SJSA1 (cell line): ENCODE results near the gene STAP2. TPM values are rescaled to one million over a fixed set of nuclear protein-coding genes. Genes with fewer than 3 reads are reported as not detected.
"Not testable (repeated sequence)": the region's sequence is repeated elsewhere in the genome, so short reads cannot be mapped to it uniquely, and the experiment has no call there.

ENCODE experiments used
- DNase-seq, 2 experiments: peaks; one replicate each; pipeline ENCODE4 v3.0.0-alpha.2; 2015 to 2020; ENCODE audit warnings: low spot score in 2 of 2, low read depth in 1 of 2
- H3K27ac ChIP-seq: fragments of 250-450 bp; sonication (Bioruptor Pico); 2 replicates; pipeline ENCODE4 v1.5.1; 2020; ENCODE audit warnings: mild to moderate bottlenecking, moderate library complexity
- H3K27me3 ChIP-seq: fragments of 250-450 bp; sonication (Bioruptor Pico); replicated peaks from 2 replicates; pipeline ENCODE4 v1.5.1; 2020; ENCODE audit warnings: mild to moderate bottlenecking, moderate library complexity
- H3K36me3 ChIP-seq: fragments of 250-450 bp; sonication (Bioruptor Pico); 2 replicates; pipeline ENCODE4 v1.5.1; 2020; ENCODE audit warnings: mild to moderate bottlenecking
- H3K4me1 ChIP-seq: fragments of 250-450 bp; sonication (Bioruptor Pico); replicated peaks from 2 replicates; pipeline ENCODE4 v1.6.1; 2021; ENCODE audit warnings: mild to moderate bottlenecking
- H3K4me3 ChIP-seq: fragments of 250-450 bp; sonication (Bioruptor Pico); 2 replicates; pipeline ENCODE4 v1.5.1; 2020; ENCODE audit warnings: mild to moderate bottlenecking
- H3K9me3 ChIP-seq: fragments of 250-450 bp; sonication (Bioruptor Pico); replicated peaks from 2 replicates; pipeline ENCODE4 v1.5.1; 2020; ENCODE audit warnings: mild to moderate bottlenecking
- total RNA-seq: library from RNA; depleted of rRNA; stranded (reverse); fragments of >200 nt; shearing (Covaris generic); gene quantifications from 2 replicates; pipeline ENCODE4 v1.2.3, GENCODE V29; 2014

Gene STAP2
- total RNA-seq, 1 experiment from 2014 or later = 3.1 TPM

GRCh38 chr19:4298810-4299550 lies 39.6 kb downstream of the STAP2 start:
- no peaks in the 10 kb centered on the region for H3K4me1 ChIP-seq
- no peaks in the 10 kb centered on the region for H3K36me3 ChIP-seq
- H3K9me3 ChIP-seq = no peaks in the 10 kb centered on the region
- no peak for DNase-seq
- H3K27me3 ChIP-seq = peaks cover 4% of the 10 kb centered on the region; the same call in 1 of the 2 replicates
- no peak overlapping the region for H3K4me3 ChIP-seq
- H3K27ac ChIP-seq = no peak overlapping the region

DNA sequence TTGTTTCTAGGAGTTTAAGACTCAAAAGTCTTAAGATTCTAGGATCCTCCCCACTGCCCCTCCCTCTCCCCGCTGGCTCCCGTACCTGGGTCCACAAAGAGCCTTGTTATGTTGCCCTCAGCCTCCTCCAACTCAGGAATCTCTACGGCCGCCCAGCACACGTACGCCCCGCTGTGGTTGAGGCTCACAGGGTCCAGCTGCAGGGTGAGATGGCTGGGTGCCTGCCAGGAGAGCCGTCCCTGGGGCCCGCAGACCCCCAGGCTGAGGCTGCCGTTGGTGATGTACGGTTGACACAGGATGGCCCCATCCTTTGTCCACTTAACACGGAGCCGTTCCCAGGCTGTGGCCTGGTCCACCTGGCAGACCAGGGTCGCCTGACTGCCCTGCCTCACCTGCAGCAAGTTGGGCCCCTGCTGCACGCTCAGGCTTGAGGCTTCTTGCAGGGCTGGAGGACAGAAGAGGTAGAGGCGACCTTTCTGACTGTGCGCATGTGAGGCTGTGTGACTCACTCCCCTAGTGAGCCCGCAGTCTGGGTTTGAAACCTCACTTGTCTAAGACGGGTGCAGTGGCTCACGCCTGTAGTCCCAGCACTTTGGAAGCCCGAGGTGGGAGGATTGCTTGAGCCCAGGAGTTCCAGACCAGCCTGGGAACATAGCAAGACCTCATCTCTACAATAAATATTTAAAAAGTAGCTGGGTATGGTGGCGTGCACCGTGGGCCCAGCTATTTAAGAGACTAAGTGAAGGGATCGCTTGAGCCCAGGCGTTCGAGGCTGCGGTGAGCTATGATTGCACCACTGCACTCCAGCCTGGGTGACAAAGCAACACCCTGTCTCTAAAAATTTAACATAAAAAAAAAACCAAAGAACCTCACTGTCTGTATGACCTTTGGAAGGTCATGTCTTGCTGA lies 40.5 kb downstream of the STAP2 start:
- H3K4me3 ChIP-seq = no peak overlapping the region
- DNase-seq = no peak
- H3K36me3 ChIP-seq = no peaks in the 10 kb centered on the region
- H3K4me1 ChIP-seq = no peaks in the 10 kb centered on the region
- no peak overlapping the region for H3K27ac ChIP-seq
- H3K9me3 ChIP-seq = no peaks in the 10 kb centered on the region
- H3K27me3 ChIP-seq = peaks cover 4% of the 10 kb centered on the region; the same call in 1 of the 2 replicates

- Histone ChIP-seq H3K36me3 (no peaks in the 10 kb centered on the region), H3K27ac (no peak overlapping the region), H3K4me1 (no peaks in the 10 kb centered on the region), H3K4me3 (no peak overlapping the region), H3K9me3 (no peaks in the 10 kb centered on the region), H3K27me3 (peaks cover 4% of the 10 kb centered on the region; the same call in 1 of the 2 replicates)
- DNase-seq = no peak
These were observed 42.5 kb downstream of the STAP2 start for GRCh38 chr19:4295972-4296771.

GRCh38 chr19:4294389-4294788 lies 44.2 kb downstream of the STAP2 start:
- Histone ChIP-seq H3K27ac (no peak overlapping the region), H3K4me3 (no peak overlapping the region), H3K4me1 (no peaks in the 10 kb centered on the region), H3K27me3 (peaks cover 4% of the 10 kb centered on the region; the same call in 1 of the 2 replicates), H3K36me3 (no peaks in the 10 kb centered on the region), H3K9me3 (no peaks in the 10 kb centered on the region)
- DNase-seq = no peak

- H3K4me1 ChIP-seq = no peaks in the 10 kb centered on the region
- DNase-seq = no peak
- H3K9me3 ChIP-seq = no peaks in the 10 kb centered on the region
- no peaks in the 10 kb centered on the region for H3K36me3 ChIP-seq
- H3K27ac ChIP-seq = no peak overlapping the region
- H3K4me3 ChIP-seq = no peak overlapping the region
- peaks cover 4% of the 10 kb centered on the region; the same call in 1 of the 2 replicates for H3K27me3 ChIP-seq
These were observed 46.1 kb downstream of the STAP2 start for GRCh38 chr19:4292515-4292914.

- Histone ChIP-seq H3K9me3 (no peaks in the 10 kb centered on the region), H3K27ac (no peak overlapping the region), H3K4me1 (no peaks in the 10 kb centered on the region), H3K36me3 (no peaks in the 10 kb centered on the region), H3K27me3 (peaks cover 13% of the 10 kb centered on the region), H3K4me3 (no peak overlapping the region)
- no peak for DNase-seq
These were observed 47.4 kb downstream of the STAP2 start for GRCh38 chr19:4291184-4291732.

DNA sequence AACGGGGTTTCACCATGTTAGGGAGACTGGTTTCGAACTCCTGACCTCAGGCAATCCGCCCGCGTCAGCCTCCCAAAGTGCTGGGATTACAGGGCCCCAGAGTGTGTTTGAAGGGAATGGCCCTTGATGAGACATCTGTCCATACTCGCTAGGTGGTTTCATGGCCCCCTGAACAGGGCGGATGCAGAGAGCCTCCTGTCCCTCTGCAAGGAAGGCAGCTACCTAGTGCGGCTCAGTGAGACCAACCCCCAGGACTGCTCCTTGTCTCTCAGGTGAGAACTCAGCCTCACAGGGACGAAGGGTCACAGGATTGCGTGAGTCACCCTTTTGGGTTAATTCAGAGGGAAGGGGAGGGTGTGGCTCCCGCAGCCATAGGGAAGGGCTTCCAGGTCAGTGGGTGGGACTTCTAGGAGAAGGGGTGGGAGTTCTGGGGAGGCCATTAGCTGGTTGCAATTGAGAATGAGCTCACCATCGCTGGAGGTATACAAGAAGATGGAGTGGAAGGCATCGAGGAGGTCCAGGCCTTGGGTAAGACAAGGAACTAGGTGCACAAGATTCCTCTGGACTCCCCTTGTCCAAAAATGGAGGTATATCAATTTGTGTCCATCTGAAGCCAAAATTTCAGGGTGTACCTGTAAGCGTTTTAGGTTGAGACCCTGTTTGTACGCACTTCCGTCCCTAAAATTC lies 50.4 kb downstream of the STAP2 start:
- H3K27ac ChIP-seq = no peak overlapping the region
- no peak overlapping the region for H3K4me3 ChIP-seq
- H3K4me1 ChIP-seq = no peaks in the 10 kb centered on the region
- peaks cover 27% of the 10 kb centered on the region for H3K27me3 ChIP-seq
- H3K36me3 ChIP-seq = no peaks in the 10 kb centered on the region
- no peaks in the 10 kb centered on the region for H3K9me3 ChIP-seq
- no peak for DNase-seq

- not testable (repeated sequence) for DNase-seq, H3K27ac ChIP-seq, H3K4me1 ChIP-seq, H3K9me3 ChIP-seq, H3K4me3 ChIP-seq, H3K36me3 ChIP-seq
- peaks cover 47% of the 10 kb centered on the region for H3K27me3 ChIP-seq
These were observed 52.5 kb downstream of the STAP2 start for GRCh38 chr19:4286141-4286540.

DNA sequence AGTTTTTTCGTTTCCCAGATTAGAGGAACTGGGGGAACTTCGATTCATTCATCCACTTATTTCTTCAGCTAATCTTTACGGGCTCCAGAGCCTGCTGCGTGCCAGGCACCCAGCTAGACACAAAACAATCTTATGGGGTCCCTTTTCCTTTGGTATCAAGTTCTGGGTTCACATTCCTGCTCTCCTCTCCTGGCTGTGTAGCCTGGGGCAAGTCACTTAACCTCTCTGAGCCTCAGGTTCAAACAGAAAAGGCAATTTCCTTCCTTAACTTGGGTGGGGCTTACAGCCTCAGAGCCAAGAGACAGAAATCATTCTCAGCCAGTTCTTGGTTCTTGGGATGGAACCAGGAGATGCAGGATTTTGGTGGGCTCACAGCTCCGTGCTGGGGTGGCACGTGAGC lies 53.7 kb downstream of the STAP2 start:
- no peak overlapping the region for H3K4me3 ChIP-seq

GRCh38 chr19:4284176-4284958 lies 54.3 kb downstream of the STAP2 start:
- DNase-seq = no peak
- H3K4me3 ChIP-seq = no peak overlapping the region
- H3K9me3 ChIP-seq = no peaks in the 10 kb centered on the region
- H3K27me3 ChIP-seq = peaks cover 64% of the 10 kb centered on the region
- no peak overlapping the region for H3K27ac ChIP-seq
- H3K4me1 ChIP-seq = no peaks in the 10 kb centered on the region
- no peaks in the 10 kb centered on the region for H3K36me3 ChIP-seq

More for the DNA sequence above, 53.7 kb downstream of the STAP2 start:
- Histone ChIP-seq H3K4me1 (no peaks in the 10 kb centered on the region), H3K27me3 (peaks cover 58% of the 10 kb centered on the region), H3K36me3 (no peaks in the 10 kb centered on the region), H3K27ac (no peak overlapping the region), H3K9me3 (no peaks in the 10 kb centered on the region)
- no peak for DNase-seq

DNA sequence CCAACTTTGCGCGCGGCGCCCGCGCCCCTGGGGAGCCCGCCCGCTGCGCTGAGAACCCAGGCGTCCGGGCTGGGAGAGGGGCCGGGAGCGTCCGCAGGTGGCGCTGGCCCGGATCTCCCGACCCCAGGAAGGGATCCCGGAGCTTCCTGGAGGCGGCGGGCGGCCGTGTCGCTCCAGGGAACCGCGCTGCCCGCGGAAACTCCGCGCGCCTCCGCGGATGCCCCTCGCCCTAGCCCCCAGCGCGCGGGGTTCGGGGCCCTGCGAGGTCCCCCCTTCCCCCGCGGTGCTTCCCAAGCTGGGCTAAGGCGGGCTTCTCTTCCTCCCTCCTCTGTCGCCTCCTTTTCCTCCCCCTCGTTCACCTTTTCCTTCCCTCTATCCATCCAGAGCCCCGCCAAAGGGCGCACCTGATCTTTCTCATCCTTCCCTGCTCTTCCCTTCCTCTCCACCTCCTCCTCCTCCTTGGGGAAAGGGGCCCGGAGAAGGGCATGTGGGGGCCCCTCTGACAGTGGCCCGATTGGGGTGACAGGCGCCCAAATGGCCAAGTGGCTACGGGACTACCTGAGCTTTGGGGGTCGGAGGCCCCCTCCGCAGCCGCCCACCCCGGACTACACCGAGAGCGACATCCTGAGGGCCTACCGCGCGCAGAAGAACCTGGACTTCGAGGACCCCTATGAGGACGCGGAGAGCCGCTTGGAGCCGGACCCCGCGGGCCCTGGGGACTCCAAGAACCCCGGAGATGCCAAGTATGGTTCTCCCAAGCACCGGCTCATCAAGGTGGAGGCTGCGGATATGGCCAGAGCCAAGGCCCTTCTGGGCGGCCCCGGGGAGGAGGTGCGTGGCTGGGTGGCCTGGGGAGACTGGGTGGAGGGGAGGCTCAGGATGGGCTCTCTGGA lies 58.9 kb downstream of the STAP2 start:
- Histone ChIP-seq H3K27ac (no peak overlapping the region), H3K36me3 (no peaks in the 10 kb centered on the region), H3K4me1 (no peaks in the 10 kb centered on the region), H3K4me3 (no peak overlapping the region), H3K9me3 (no peaks in the 10 kb centered on the region), H3K27me3 (peaks cover 67% of the 10 kb centered on the region)
- DNase-seq = no peak

DNA sequence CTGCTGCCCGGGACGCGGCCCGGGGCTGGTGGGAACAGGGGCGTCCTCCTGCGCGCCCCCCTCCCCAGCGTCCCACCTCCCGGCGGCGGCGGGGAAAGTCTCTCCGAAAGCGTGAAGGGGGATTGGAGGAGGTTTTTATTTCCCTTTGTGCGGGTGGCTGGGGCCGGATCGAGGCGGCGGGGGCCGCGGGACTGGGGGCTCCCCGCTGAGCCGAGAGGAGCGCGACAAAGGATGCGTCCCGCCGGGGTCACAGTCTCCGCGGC lies 59.4 kb downstream of the STAP2 start:
- no peaks in the 10 kb centered on the region for H3K4me1 ChIP-seq
- no peak for DNase-seq
- no peak overlapping the region for H3K4me3 ChIP-seq
- no peaks in the 10 kb centered on the region for H3K9me3 ChIP-seq
- no peak overlapping the region for H3K27ac ChIP-seq
- no peaks in the 10 kb centered on the region for H3K36me3 ChIP-seq
- peaks cover 61% of the 10 kb centered on the region for H3K27me3 ChIP-seq
